Embryonic facial prominence (tissue), 1 donor: ENCODE measurements around the gene SLC24A3.
A peak's percentile ranks its signal among the peaks of the same experiment; 100 is the strongest.
"Not testable (repeated sequence)": the region's sequence is repeated elsewhere in the genome, so short reads cannot be mapped to it uniquely, and the experiment has no call there.

Source experiments
- DNase-seq: peaks from one replicate; pipeline ENCODE4 v3.0.0-alpha.2; 2016; ENCODE audit errors: extremely low spot score

SLC24A3 gene

DNA sequence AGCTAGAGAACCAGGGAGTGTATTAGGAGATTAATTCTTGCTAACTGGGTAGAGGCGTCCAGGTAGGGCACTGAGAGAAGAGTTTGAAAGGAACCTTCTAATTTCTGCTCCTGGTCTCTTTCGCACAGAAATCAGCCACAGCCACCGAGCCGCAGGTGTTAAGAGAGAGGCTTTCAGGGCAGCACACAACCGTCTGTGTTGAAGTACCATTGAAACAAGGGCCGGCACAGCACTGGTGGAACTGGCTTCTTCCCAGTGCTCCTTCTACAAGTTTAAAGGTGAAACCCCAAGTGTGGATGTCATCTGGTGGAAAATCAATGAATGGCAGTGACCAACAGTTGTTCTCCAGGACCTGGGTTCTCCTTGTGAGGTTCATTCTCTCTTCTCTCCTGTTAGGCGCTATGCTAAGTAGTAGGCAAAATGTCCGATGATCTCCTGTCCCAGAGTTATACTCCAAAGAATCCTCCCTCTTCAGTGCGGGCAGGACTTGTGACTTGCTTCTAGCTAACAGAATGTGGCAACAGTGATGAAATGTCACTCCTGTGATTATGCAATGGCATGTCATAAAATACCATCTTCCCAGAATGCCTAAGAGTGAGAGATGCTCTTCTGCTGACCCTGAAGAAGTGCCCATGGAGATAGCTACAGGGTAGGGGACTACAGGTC lies 530.7 kb downstream of the SLC24A3 start:
- DNase-seq, result no peak

DNA sequence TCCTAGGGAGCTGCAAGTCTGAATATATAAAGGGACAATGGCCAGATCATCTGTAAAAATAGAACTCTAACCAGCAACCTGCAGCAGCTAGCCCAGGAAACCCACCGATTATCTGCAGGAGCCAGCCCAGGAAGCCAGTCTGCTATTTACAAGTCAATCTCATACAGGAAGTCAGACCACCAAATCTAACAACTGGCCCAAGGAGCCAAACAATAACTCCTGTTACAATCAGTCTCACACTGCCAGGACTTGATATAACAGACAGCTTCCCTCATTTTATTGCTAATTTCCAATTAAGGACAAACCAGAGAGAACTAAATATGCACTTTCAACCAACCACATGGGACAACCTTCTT lies 531.2 kb downstream of the SLC24A3 start:
- DNase-seq, result no peak

DNA sequence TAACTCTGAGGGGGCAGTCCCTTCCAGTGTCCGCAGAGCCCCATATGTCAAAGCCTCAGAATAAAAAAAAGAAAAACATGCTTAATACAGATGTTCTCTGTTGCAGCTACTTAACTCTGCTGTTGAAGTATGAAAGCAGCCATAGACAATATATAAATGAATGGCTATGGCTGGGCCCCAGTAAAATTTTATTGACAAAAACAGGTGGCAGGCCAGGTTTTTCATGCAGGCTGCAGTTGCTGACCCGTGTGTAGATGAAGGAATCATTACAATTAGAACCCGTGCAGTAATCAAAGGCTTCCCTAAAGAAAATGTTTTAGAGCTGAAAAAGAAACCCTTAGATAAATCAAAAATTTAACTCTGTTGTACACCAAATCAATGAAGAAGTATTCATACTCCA lies 532.7 kb downstream of the SLC24A3 start:
- no peak for DNase-seq

DNA sequence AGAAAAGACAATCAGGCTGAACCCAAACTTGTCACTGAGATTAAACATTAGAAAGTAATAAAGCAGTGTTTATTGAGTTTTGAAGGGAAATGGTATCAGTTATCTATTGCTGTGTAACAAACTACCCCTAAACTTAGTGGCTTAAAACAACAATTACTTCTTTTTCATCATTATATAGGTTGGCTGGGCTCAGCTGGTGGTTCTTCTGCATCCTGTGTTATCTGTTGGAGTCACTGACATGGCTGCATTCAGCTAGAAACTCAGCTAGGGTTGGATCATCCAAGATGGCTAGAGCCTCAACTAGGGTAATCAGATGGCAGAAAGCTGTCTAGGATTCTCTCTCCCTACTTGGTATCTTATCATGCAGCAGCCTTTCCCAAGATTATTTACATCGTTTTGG lies 533.1 kb downstream of the SLC24A3 start:
- DNase-seq, result no peak

DNA sequence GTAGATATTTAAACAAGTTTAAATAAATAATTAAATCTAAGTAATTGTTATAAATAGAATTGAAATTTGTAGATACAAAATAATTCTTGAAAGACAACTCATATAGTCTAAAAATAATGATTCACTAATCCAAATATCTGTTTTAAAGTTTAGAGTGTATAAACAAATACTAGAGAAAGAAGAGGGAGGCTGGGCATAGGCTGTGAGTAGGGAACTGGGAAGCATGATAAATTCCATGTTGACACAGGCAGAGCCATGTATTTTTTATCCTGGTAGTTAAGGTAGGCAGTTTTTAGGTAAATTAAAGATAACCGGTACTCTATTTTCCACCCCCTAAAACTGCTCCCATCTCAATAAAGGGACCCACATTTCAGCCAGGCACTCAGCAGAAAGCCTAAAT lies 534.0 kb downstream of the SLC24A3 start:
- DNase-seq, result no peak

DNA sequence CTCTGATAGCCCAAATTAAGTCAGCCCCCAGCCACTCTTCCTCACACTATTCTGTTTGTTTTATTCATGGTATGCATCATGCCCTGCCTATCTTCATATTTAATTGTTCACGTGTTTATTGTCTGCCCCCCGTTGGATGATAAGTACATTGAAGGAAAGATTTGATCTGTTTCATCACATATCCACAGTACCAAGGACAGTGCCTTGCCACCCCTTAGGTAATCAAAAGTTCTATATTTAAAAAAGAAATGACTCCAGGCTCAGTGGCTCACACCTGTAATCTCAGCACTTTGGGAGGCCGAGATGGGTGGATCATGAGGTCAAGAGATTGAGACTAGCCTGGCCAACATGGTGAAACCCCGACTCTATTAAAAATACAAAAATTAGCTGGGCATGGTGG lies 535.5 kb downstream of the SLC24A3 start:
- DNase-seq, result no peak

DNA sequence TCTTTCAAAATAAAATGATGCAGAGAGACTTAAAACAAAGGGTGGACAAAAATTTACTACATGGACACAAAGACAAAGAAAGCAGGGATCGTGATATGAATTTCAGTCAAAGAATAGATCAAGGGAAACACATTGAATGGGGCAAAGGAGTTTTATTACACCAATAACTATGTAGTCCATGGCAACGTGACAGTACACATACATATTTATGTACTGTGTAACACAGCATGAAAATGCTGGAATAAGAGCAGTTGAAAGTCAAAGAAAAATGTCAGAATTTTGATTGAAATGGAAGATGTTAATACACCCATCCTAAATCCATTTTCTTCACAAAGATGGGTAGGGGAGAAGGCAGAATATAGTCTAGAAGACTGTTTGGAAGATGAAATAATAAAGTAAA lies 536.2 kb downstream of the SLC24A3 start:
- no peak for DNase-seq

DNA sequence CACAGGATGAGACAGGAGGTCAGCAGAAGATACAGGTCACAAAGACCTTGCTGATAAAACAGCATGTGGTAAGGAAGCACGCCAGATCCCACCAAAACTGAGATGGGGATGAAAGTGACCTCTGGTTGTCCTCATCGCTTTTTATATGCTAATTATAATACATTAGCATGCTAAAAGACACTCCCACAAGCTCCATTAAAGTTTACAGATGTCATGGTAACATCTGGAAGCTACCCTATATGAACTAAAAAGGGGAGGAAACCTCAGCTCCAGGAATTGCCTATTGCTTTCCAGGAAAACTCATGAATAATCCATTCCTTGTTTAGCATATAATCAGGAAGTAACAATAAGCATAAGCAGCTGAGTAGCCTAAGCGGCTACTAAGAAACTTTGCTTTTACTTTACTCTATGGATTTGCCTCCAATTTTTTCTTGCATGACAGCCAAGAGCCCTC lies 537.2 kb downstream of the SLC24A3 start:
- no peak for DNase-seq

DNA sequence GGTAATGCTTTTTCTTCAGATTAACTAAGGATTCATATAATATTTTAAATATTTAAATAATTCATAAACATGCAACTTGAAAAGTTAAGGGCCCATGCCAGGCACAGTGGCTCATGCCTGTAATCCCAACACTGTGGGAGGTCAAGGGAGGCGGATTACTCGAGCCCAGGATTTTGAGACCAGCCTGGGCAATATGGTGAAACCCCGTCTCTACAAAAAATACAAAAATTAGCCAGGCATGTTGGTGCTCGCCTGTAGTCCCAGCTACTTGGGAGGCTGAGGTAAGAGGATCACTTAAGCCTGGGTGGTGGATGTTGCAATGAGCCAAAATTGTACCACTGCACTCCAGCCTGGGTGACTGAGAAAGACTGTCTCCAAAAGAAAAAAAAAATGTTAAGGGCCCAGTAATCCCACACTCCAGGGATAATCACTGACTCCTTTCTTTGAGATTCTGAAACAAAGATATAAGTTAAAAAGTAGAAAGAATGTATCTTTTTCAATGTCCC lies 537.7 kb downstream of the SLC24A3 start:
- no peak for DNase-seq

DNA sequence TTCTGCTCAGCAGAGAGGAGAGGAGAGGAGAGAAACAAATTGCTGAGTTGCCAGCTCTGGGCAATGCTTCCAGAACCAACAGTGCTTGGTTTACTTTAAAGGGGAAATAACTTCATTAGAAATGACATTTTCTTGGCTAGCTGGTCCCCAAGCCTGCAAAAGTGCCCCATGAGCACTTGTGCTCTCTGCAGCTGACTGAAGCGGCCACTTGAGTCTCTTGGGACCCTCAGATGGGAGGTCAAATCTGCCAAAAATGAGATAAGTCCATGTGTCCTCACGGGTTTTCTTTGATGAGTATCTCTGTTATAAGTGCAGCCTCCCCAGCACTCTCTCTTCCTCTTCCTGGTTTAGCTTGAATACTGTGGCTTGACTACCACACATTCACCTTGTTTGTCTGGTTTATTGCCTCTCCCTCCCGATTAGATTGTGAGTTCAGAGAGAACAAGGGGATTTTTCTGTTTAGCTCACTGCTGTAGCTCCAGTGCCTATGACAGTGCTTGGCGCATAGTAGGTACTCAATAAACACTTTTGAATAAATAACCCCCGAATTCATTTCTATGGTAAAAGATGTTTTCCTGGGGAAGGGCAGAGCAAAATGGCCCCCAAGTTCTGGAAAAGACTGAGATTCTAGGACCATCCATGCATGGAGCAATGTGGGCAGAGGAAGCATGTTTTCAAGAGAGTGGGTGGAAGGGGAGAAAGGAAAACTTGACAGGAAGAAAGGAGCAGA lies 538.6 kb downstream of the SLC24A3 start:
- no peak for DNase-seq

DNA sequence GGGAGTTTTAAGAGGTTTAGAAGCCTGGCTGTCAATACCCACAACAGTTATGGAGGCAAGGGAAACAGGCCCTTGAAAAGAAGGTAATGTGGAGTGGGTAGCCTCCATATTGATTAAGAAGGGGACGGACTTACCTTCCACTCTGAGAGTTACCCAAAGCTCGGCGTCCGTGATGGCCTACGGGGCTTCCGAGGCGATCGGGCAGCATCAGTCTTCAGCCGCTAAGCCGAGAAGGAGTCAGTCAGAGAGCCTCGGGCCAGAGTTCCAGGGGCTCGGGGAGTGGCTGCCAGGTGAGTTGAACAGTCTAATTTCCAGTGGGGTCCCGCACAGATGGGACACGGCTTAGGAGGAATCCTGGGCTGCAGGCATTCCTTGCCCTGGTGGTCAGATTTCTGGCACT lies 541.8 kb downstream of the SLC24A3 start:
- DNase-seq, result not testable (repeated sequence)

DNA sequence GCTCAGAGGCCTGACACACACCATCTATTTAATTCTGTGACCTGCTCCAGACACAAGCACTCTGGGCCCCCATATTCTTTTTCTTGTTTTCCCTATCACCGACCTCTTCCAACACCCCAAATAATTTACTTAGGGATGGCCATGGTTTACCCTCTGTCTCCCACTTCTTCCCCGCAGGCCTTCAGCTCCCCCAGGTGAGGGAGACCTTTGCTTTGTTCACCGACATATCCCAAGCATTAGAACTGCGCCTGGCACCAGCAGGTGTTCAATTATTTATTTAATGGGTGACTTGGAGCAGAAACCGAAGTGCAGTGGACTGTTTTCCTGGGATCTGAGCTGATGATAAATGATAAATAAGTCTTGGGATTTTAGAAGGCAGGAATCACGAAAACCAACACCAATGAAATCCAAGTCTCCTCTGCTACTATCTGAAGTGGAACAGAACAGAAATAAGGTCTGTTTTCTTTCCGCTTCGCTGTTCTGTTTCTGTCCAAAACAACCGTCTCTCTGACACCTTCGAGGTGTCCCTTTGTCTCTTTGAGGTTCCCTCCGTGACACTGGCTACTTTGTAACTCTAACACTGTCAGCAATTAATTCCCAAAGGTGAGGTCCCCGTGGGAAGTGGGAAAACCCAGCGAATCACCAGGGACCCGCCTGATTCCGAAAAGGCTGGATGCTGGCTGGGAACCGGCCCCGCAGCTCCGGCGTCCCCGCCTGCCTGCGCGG lies 544.5 kb downstream of the SLC24A3 start:
- no peak for DNase-seq

DNA sequence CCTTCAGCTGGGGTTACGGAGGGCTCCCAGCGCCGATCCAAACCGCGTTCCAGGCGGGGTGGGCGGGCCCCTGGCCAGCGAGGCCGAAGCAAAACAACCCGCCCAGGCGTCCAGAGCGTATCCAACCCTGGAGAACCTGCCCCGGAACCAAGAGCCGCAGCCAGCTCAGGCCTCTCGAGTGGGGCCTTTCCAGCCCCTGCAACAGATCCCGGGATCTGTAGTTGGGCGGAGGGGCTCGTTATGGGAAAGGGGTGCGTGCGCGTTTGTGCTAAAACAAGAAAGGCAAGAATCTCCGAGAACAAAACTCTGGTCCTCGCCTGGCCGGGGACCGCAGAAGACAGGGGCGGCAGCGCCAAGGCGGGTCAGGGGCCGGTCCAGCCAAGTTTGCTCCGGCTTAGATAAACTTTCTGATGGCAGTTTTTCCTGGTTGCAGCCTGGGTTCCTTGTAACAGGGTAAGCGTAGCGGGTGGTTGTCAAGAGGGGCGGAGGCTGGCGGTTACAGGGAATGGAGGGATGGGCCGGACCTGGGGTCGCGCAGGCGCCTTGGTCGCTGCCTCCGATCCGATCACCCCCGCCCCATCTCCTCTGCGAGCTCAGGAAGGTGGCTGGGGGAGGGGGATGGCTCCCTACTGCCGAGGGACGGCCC lies 545.2 kb downstream of the SLC24A3 start:
- peak; percentile 91 for DNase-seq

DNA sequence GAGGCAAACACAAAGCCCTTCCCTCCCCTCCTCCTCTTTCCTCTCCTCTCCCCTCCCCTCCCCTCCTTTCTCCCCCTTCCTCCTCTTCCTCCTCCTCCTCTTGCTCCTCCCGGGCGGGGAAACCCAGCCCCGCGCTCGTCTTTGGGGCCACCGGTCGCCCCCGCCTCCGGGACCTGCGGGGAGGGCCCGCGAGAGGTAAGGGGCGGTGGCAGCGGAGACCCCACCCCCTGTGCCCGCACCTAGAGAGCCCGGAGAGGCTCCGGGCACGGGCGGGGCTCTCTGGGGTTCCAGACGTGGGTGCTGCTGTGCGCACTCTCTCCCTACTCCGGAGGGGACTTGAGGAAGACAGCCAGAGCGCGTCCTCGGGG lies 545.7 kb downstream of the SLC24A3 start, which contains the start of gene RIN2:
Gene RIN2 (plus strand): TSS at position 126 of the 368 bp plus-strand sequence. CDS start 131,344 bp downstream, outside the sequence.
- no peak for DNase-seq

DNA sequence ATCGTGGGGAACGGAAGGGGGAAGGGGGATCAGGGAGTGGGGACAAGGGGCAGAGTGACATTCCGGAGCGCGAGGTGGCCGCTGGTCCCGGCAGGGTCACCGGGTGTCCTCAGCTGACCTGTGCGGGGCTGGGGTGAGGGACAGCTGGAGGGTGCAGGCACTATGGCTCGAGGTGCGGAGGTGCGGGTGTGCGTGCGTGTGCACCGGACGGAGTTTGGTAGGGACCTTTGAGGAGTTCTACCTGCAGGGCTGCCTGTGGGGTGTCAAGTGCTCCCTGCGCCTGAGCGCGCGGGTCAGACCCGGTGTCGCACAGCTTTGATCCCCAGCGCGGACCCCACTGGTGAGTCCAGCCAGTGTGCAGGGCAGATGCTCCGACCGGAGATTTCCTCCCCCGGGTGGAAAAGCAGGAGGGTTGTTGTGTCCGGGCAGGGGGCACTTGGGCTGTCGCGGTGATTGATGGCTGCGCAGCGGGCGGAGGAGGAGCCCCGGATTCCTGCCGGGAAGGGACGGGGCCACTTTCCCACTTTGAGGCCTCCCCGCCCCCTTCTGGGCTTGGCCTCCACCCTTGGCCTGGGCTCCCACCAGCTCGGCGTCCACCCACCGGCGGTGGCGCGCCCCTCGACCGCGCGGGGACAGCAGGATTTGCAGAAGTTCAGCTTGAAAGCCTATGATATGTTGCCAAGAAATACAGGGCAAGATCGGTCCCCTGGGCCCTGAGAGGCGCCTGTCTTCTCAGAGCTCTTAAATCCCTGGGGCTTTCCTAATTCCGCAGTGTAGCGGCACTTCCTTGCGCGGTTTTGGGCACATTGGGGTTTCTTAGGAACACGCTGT lies 546.3 kb downstream of the SLC24A3 start:
- DNase-seq, result no peak

DNA sequence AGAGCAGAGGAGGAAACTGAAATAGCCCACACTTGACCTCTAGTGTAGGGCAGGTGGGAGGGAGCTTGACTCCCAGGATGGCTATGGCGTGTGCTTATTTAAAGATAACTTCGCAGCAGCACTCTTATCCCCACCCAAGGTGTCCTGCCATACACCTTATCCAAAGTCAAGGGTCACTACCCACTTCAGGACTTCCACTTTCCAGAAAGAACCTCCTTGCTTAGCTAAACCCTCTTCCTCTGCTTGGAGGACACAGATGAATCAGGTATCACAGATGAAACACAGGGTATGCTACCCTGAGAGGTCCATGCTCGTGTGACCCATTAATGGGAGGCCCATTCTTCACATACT lies 547.9 kb downstream of the SLC24A3 start:
- no peak for DNase-seq

DNA sequence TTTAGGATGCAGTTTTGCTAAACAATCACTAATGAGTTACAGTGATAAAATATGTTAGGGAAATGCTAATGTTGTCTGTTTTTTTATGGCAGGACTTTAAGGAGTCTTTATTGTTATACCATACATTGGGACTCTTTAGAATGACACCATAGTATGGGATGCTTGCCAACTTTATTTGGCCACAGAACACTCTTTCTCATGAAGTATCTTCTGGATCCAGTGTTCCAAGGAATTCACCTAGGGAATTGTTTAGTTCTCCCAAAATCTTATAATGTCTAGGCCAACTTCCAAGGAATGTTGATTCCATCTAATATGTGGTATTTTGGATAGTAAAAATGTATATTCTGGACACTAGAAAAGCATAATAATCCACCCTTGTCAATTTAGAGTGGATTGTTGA lies 548.9 kb downstream of the SLC24A3 start:
- DNase-seq, result no peak

DNA sequence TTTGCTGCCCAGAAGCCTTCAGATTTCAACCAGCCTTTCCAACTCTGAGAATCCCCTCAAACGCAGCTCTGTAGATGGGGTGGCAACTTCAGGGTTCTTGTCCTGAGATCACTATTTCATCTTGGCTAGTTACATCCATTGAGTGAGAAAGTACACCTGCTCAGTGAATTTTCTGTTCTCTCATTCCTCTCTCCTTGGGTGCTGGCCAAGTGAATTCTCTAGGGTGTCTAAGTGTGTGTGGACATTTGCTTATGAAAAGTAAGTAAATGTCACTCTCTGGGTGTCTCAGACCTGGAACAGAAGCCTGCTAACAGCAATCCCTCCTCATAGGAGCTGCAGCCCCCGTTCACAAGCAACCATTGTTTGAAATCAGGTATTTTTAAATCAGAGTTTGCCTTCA lies 549.4 kb downstream of the SLC24A3 start:
- no peak for DNase-seq

DNA sequence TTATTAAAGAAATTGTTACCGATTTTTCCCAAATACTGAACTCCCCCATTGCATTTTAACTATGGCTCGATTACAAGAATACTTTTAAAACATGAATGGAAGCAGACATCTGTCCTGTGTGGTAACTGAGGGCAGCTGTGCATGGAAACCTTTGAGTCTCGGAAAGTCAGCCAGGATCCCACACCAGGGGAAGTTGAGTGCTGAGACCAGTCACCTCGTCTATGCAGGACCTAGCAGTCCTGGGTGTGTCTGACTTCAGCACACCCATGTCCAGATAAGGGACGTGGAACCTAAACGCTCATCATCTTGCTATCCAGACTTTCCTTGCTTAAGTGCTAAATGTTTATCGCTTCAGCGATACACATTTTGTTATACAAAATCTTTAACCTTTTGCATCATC lies 551.8 kb downstream of the SLC24A3 start:
- no peak for DNase-seq

DNA sequence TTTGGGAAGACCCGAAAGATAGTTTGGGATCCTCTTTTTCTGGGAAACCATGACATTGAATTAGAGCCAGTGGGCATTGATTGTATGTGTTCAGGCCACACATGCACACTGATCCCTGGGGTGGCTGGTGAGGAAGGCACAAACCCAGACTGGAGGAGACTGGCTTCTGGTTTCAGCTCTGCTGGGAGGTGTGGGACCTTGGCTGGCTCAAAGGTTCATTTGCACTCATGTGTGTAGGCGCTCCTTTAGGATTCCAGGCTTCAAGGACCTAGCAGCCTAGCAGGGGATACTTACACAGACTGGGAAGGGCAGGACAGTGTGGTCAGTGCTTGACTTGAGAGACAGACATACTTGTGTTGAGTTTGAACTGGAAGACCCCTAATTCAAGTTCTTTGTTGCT lies 552.8 kb downstream of the SLC24A3 start:
- DNase-seq, result no peak

DNA sequence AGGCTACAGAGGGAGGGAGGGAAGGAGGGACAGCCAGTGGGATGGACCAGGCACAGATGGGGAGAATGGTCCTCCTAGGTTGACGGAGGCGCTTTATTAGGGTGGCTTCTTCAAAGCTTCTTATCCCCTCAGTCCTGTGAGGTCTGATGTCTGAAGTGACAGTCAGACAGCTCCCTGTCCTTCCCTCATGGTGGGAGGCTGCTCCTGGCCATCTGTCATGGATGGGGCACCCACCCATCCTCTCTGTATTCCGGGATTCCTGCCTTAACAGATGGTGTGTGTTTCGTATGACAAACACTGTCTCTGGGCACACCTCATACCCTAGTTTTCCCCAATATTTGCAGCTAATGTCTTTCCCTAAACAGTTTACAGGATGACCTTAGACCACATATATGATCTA lies 553.5 kb downstream of the SLC24A3 start:
- no peak for DNase-seq
